HepG2 (cell line): ENCODE measurements around the gene PLD1. TPM values are rescaled to one million over a fixed set of nuclear protein-coding genes. Genes with fewer than 3 reads are reported as not detected.

Experiments used
- ESRRA ChIP-seq: sonication (generic); formaldehyde crosslinking; IDR thresholded peaks from 2 replicates; pipeline ENCODE4 v1.5.1; 2020; ENCODE audit warnings: mild to moderate bottlenecking, low read depth, missing genetic modification reagents
- JDP2 ChIP-seq: sonication (generic); formaldehyde crosslinking; IDR thresholded peaks from 2 replicates; pipeline ENCODE4 v1.8.1; 2022; ENCODE audit warnings: missing genetic modification reagents, borderline replicate concordance
- KDM5B ChIP-seq: sonication (generic); formaldehyde crosslinking; IDR thresholded peaks from 2 replicates; pipeline ENCODE4 v1.4.0; 2020; ENCODE audit warnings: missing genetic modification reagents, mild to moderate bottlenecking, borderline replicate concordance
- MBNL3 ChIP-seq: fragments of 250-450 bp; sonication (Bioruptor Pico); conservative IDR thresholded peaks from 2 replicates; pipeline ENCODE4 v1.8.0; 2022; ENCODE audit warnings: mild to moderate bottlenecking, inconsistent platforms
- MZF1 ChIP-seq: sonication (generic); formaldehyde crosslinking; IDR thresholded peaks from 2 replicates; pipeline ENCODE4 v1.8.1; 2023; ENCODE audit warnings: mild to moderate bottlenecking, missing genetic modification reagents, borderline replicate concordance
- NFATC3 ChIP-seq: sonication (generic); formaldehyde crosslinking; IDR thresholded peaks from 2 replicates; pipeline ENCODE4 v1.5.1; 2020; ENCODE audit warnings: mild to moderate bottlenecking, missing genetic modification reagents
- NFKBIZ ChIP-seq: IDR thresholded peaks from 2 replicates; pipeline ENCODE4 v1.6.1; 2018; ENCODE audit warnings: missing genetic modification reagents, missing compliant biosample characterization
- NONO ChIP-seq, 2 experiments: fragments of 450-650 bp in 1 of 2; sonication (generic) in 1 of 2; formaldehyde crosslinking in 1 of 2; IDR thresholded peaks in 1 of 2; conservative IDR thresholded peaks in 1 of 2; 2 replicates each; pipeline versions ENCODE4 v1.6.1 to v1.8.0; 2017 to 2022; ENCODE audit warnings: mild to moderate bottlenecking in 1 of 2, missing genetic modification reagents in 1 of 2, moderate library complexity in 1 of 2
- PAXIP1 ChIP-seq: sonication (generic); formaldehyde crosslinking; conservative IDR thresholded peaks from 2 replicates; pipeline ENCODE4 v1.4.0; 2020; ENCODE audit warnings: mild to moderate bottlenecking, missing genetic modification reagents, moderate library complexity
- PLRG1 ChIP-seq: fragments of 450-650 bp; conservative IDR thresholded peaks from 2 replicates; pipeline ENCODE4 v1.6.1; 2016
- SATB2 ChIP-seq: sonication (generic); formaldehyde crosslinking; IDR thresholded peaks from 2 replicates; pipeline ENCODE4 v1.5.0; 2020; ENCODE audit warnings: missing genetic modification reagents
- SIX4 ChIP-seq: sonication (generic); formaldehyde crosslinking; IDR thresholded peaks from 2 replicates; pipeline ENCODE4 v1.4.0; 2020; ENCODE audit warnings: missing genetic modification reagents
- ZBTB39 ChIP-seq: sonication (generic); formaldehyde crosslinking; IDR thresholded peaks from 2 replicates; pipeline ENCODE4 v1.5.0; 2020; ENCODE audit warnings: missing genetic modification reagents
- ZNF230 ChIP-seq: sonication (generic); formaldehyde crosslinking; IDR thresholded peaks from 2 replicates; pipeline ENCODE4 v1.4.0; 2020; ENCODE audit warnings: mild to moderate bottlenecking, missing genetic modification reagents
- ZNF292 ChIP-seq: sonication (generic); formaldehyde crosslinking; IDR thresholded peaks from 2 replicates; pipeline ENCODE4 v1.8.1; 2022; ENCODE audit warnings: mild to moderate bottlenecking, low read depth, missing genetic modification reagents, borderline replicate concordance
- ZNF326 ChIP-seq: sonication (generic); formaldehyde crosslinking; IDR thresholded peaks from 2 replicates; pipeline ENCODE4 v1.4.0; 2020; ENCODE audit warnings: missing genetic modification reagents, borderline replicate concordance
- ZNF546 ChIP-seq: sonication (generic); formaldehyde crosslinking; conservative IDR thresholded peaks from 2 replicates; pipeline ENCODE4 v1.8.1; 2023; ENCODE audit warnings: mild to moderate bottlenecking, missing genetic modification reagents
- ZNF567 ChIP-seq: sonication (generic); formaldehyde crosslinking; IDR thresholded peaks from 2 replicates; pipeline ENCODE4 v1.8.1; 2023; ENCODE audit warnings: mild to moderate bottlenecking, missing genetic modification reagents, borderline replicate concordance
- ZNF580 ChIP-seq: IDR thresholded peaks from 2 replicates; pipeline ENCODE4 v1.6.1; 2016; ENCODE audit warnings: low read depth, borderline replicate concordance
- ZNF589 ChIP-seq: sonication (generic); formaldehyde crosslinking; conservative IDR thresholded peaks from 2 replicates; pipeline ENCODE4 v1.8.0; 2022; ENCODE audit warnings: mild to moderate bottlenecking, moderate library complexity, missing genetic modification reagents
- ZNF597 ChIP-seq: sonication (generic); formaldehyde crosslinking; IDR thresholded peaks from 2 replicates; pipeline ENCODE4 v1.5.0; 2020; ENCODE audit warnings: missing genetic modification reagents
- ZNF674 ChIP-seq: sonication (generic); formaldehyde crosslinking; IDR thresholded peaks from 2 replicates; pipeline ENCODE4 v1.5.0; 2020; ENCODE audit warnings: low read depth, mild to moderate bottlenecking, missing genetic modification reagents
- ZNF891 ChIP-seq: sonication (generic); formaldehyde crosslinking; IDR thresholded peaks from 2 replicates; pipeline ENCODE4 v1.5.0; 2020; ENCODE audit warnings: mild to moderate bottlenecking, missing genetic modification reagents
- polyA plus RNA-seq, 8 experiments: library from polyadenylated mRNA; depleted of rRNA in 3 of 8; stranded (reverse) in 7 of 8; unstranded in 1 of 8; fragments of >200 nt; fragmentation: Illumina TruSeq in 4 of 8; extraction: Trizol in 4 of 8; gene quantifications; 2 replicates each; pipeline versions ENCODE4 v1.2.1 to v1.2.3, GENCODE V29; 2011 to 2016; ENCODE audit warnings: low read depth in 4 of 8, missing spikeins in 1 of 8, mixed read lengths in 1 of 8; ENCODE audit not compliant: insufficient read depth in 1 of 8
- total RNA-seq, 5 experiments: library from RNA; depleted of rRNA; stranded (reverse); fragments of >200 nt; fragmentation: Illumina TruSeq; extraction: Trizol; gene quantifications; 2 replicates each; pipeline ENCODE4 v1.2.3, GENCODE V29; 2016; ENCODE audit warnings: low read depth in 1 of 5

PLD1 gene
- total and polyA plus RNA-seq, 2 of the 13 experiments (the other 11 are each of a cell fraction or from before 2014, with no cell fraction given) = 27.1 to 59.4 TPM

GRCh38 chr3:171829841-171830517, 19.7 kb upstream of the PLD1 start (continued):
- TF ChIP-seq PAXIP1 (CRISPR knock-in tag) = peak; percentile 76
- TF ChIP-seq MBNL3 (CRISPR knock-in tag) = no peak
- no peak; the same call in 1 of the 2 replicates for TF ChIP-seq ZNF230
- TF ChIP-seq ESRRA (CRISPR knock-in tag) = peak; percentile 63; the same call in 1 of the 2 replicates
- TF ChIP-seq JDP2 (CRISPR knock-in tag) = no peak
- TF ChIP-seq KDM5B (CRISPR knock-in tag) = no peak; the same call in 1 of the 2 replicates
- 0 out of 2 replicates have a peak, but pooled peaks have one; percentile 33 for TF ChIP-seq ZNF567 (CRISPR knock-in tag)
- TF ChIP-seq MZF1 (CRISPR knock-in tag) = no peak
- TF ChIP-seq NONO (IDR thresholded peaks at IDR 0.05) = no peak
- 0 out of 2 replicates have a peak, but pooled peaks have one; percentile 20 for TF ChIP-seq NONO (CRISPR knock-in tag; conservative IDR thresholded peaks at IDR 0.05)
- no peak for TF ChIP-seq ZNF597 (CRISPR knock-in tag)
- no peak for TF ChIP-seq ZNF326 (CRISPR knock-in tag)
- no peak for TF ChIP-seq PLRG1
- no peak for TF ChIP-seq ZNF891
- TF ChIP-seq ZBTB39 = peak; percentile 91
- no peak for TF ChIP-seq NFATC3
- peak; percentile 91; the same call in 1 of the 2 replicates for TF ChIP-seq ZNF292 (CRISPR knock-in tag)
- no peak for TF ChIP-seq ZNF589 (CRISPR knock-in tag)
- TF ChIP-seq ZNF546 (CRISPR knock-in tag) = no peak
- no peak for TF ChIP-seq ZNF674 (CRISPR knock-in tag)
- TF ChIP-seq SATB2 (CRISPR knock-in tag) = no peak
- peak; percentile 65; the same call in 1 of the 2 replicates for TF ChIP-seq ZNF580 (CRISPR knock-in tag)
- TF ChIP-seq SIX4 (CRISPR knock-in tag) = no peak
- 0 out of 2 replicates have a peak, but pooled peaks have one; percentile 66 for TF ChIP-seq NFKBIZ
